Psoas muscle (tissue), 8 donors: ENCODE results near the gene SYNJ2BP. TPM values are rescaled to one million over a fixed set of nuclear protein-coding genes. Genes with fewer than 3 reads are reported as not detected.
"Not testable (repeated sequence)": the region's sequence is repeated elsewhere in the genome, so short reads cannot be mapped to it uniquely, and the experiment has no call there.

Source experiments
- ATAC-seq, 4 donors: fragments of 200-7000 bp; cut with Tn5 transposase; one replicate each; pipeline ENCODE4 v1.9.1; 2020; ENCODE audit warnings: moderate library complexity in 3 of 4, mild to moderate bottlenecking in 2 of 4
- DNase-seq, 2 donors: peaks; one replicate each; pipeline ENCODE4 v3.0.0-alpha.2; 2020
- H3K27ac ChIP-seq: fragments of 200-600 bp; one replicate; pipeline ENCODE4 v1.8.0; 2022
- H3K27me3 ChIP-seq, 3 donors: fragments of 200-600 bp in 1 of 3; one replicate each; pipeline versions ENCODE4 v1.6.1 to v1.8.0; 2013 to 2022; ENCODE audit warnings: low read length in 2 of 3, mild to moderate bottlenecking in 2 of 3, moderate library complexity in 1 of 3; ENCODE audit not compliant: insufficient read depth in 3 of 3
- H3K36me3 ChIP-seq, 2 donors: fragments of 200-600 bp in 1 of 2; one replicate each; pipeline versions ENCODE4 v1.6.1 to v1.8.0; 2013 to 2022; ENCODE audit warnings: low read depth in 1 of 2, mild to moderate bottlenecking in 1 of 2, moderate library complexity in 1 of 2; ENCODE audit not compliant: insufficient read depth in 1 of 2
- H3K4me1 ChIP-seq: fragments of 200-600 bp; one replicate; pipeline ENCODE4 v1.8.0; 2022
- H3K4me3 ChIP-seq: fragments of 200-600 bp; one replicate; pipeline ENCODE4 v1.8.0; 2022; ENCODE audit warnings: mild to moderate bottlenecking
- H3K9me3 ChIP-seq: fragments of 200-600 bp; one replicate; pipeline ENCODE4 v1.8.0; 2022
- CTCF ChIP-seq: fragments of 200-600 bp; IDR thresholded peaks from one replicate; pipeline ENCODE4 v1.8.0; 2022; ENCODE audit warnings: antibody characterized with exemption
- WGBS, 3 donors: extraction: QIAGEN DNeasy Blood & Tissue Kit; methylation state at CpG; one replicate each; pipeline versions ENCODE4 v1.1.6 to v1.1.7; 2013; 5-methylcytosine and 5-hydroxymethylcytosine counted together
- intact Hi-C, 2 donors: fragments of 100-400 bp; cut with DNase I; formaldehyde crosslinking; loops; one replicate each; pipeline versions ENCODE4 v1.11.0 to v1.14.2; 2022
- polyA plus RNA-seq, 3 donors: library from polyadenylated mRNA; stranded (reverse); fragments of 200-250 nt; gene quantifications; one replicate each; pipeline ENCODE4 v1.2.3, GENCODE V29; 2013
- total RNA-seq, 4 donors: library from RNA; stranded (reverse); fragmentation: NEBNext Ultra II Directional in 2 of 4; extraction: Animal tissue kit (Norgen Biotek cat#: 25700) in 2 of 4; gene quantifications; one replicate each; pipeline versions ENCODE4 v1.2.1 to v1.2.4, GENCODE V29; 2021 to 2023
- donor health status: healthy with polysubstance abuse.
- donor health status: DM: no; HTN: no; CAD: no; lungs with moderate emphysema.
- donor health status: Bipolar disorder and iron deficiency.
- donor health status: healthy.
- donor health status: DM: yes; HTN: yes; CAD: no.
- donor health status: DM: no; HTN: no; CAD: no.
- donor health status: DM: no; HTN: no; CAD: no.
- donor health status: DM: yes; HTN: yes; CAD: no.

SYNJ2BP gene
- total and polyA plus RNA-seq, 7 donors: 12.6 to 46.5 (median 27.9) TPM

GRCh38 chr14:70442750-70443149 is 25.9 kb upstream of the SYNJ2BP start:
- intact Hi-C loops: no loop called here
- 86 to 96% (median 90%) methylated on average over 4 of the region's 4 CpGs for WGBS, 3 donors

GRCh38 chr14:70441641-70442040 is 24.8 kb upstream of the SYNJ2BP start:
- 54 to 67% (median 59%) methylated on average over 3 of the region's 3 CpGs for WGBS, 3 donors
- H3K4me1 ChIP-seq: no peaks in the 10 kb centered on the region
- intact Hi-C loops: no loop called here
- no peak for DNase-seq
- TF ChIP-seq CTCF: no peak
- no peaks in the 10 kb centered on the region for H3K36me3 ChIP-seq
- no peaks in the 10 kb centered on the region for H3K27me3 ChIP-seq
- no peak for ATAC-seq
- H3K9me3 ChIP-seq: peaks cover 6% of the 10 kb centered on the region
- H3K4me3 ChIP-seq: no peak overlapping the region
- no peak overlapping the region for H3K27ac ChIP-seq

More at GRCh38 chr14:70442750-70443149, 25.9 kb upstream of the SYNJ2BP start:
- Histone ChIP-seq H3K36me3 (no peaks in the 10 kb centered on the region), H3K4me3 (no peak overlapping the region), H3K27me3 (no peaks in the 10 kb centered on the region), H3K9me3 (peaks cover 6% of the 10 kb centered on the region), H3K4me1 (no peaks in the 10 kb centered on the region), H3K27ac (no peak overlapping the region)
- TF ChIP-seq CTCF: no peak
- no peak for ATAC-seq
- DNase-seq: no peak

- Histone ChIP-seq H3K4me1 (no peaks in the 10 kb centered on the region), H3K27ac (no peak overlapping the region), H3K4me3 (no peak overlapping the region), H3K36me3 (no peaks in the 10 kb centered on the region), H3K27me3 (no peaks in the 10 kb centered on the region), H3K9me3 (peaks cover under 1% of the 10 kb centered on the region)
- WGBS, 3 donors: 37 to 60% (median 48%) methylated on average over 4 of the region's 4 CpGs
- no peak for DNase-seq
- no peak for ATAC-seq
- no peak for TF ChIP-seq CTCF
- intact Hi-C loops: no loop called here
Observed at GRCh38 chr14:70436867-70437266, 20.0 kb upstream of the SYNJ2BP start.

GRCh38 chr14:70426555-70426954 is 9.7 kb upstream of the SYNJ2BP start:
- intact Hi-C loops, DNase-seq, H3K27me3 ChIP-seq, ATAC-seq, H3K27ac ChIP-seq, H3K4me1 ChIP-seq, H3K36me3 ChIP-seq, H3K9me3 ChIP-seq, H3K4me3 ChIP-seq: not testable (repeated sequence)
- 61 to 84% (median 78%) methylated on average over 4 of the region's 4 CpGs for WGBS, 3 donors

GRCh38 chr14:70425354-70425753 is 8.5 kb upstream of the SYNJ2BP start:
- no peak overlapping the region for H3K27ac ChIP-seq
- TF ChIP-seq CTCF: no peak
- no peaks in the 10 kb centered on the region for H3K9me3 ChIP-seq
- peak; percentile 40 to 76 for DNase-seq
- no peaks in the 10 kb centered on the region for H3K36me3 ChIP-seq
- ATAC-seq: peak in 1 of 4 donors; percentile 83
- no peak overlapping the region for H3K4me3 ChIP-seq
- intact Hi-C loops: no loop called here
- H3K4me1 ChIP-seq: peaks cover 6% of the 10 kb centered on the region
- H3K27me3 ChIP-seq: no peaks in the 10 kb centered on the region
- 0 to 3% (median 2%) methylated on average over 1 of the region's 1 CpG for WGBS, 3 donors
